ENCODE data around the gene NFIC. TPM values are rescaled to one million over a fixed set of nuclear protein-coding genes. Genes with fewer than 3 reads are reported as not detected.

NFIC gene
- total and polyA plus RNA-seq, 2 experiments from 2014 or later = 7.8 to 20.9 TPM

GRCh38 chr19:3462991-3463713 is 96.8 kb downstream of the NFIC start:
- H3K4me3 ChIP-seq = no peak overlapping the region
- peak; percentile 40 for DNase-seq (ENCODE audit: low spot score)
- H3K4me2 ChIP-seq = peak overlapping the region; percentile 73
- no peaks in the 10 kb centered on the region for H3K79me2 ChIP-seq
- no peaks in the 10 kb centered on the region for H3K9me3 ChIP-seq (ENCODE audit: low read depth)
- TF ChIP-seq EZH2phosphoT487 (IDR thresholded peaks at IDR 0.05; ENCODE audit: low read depth, severe bottlenecking, unreplicated experiment) = no peak
- TF ChIP-seq EZH2 (IDR thresholded peaks at IDR 0.05; ENCODE audit: borderline replicate concordance) = no peak
- TF ChIP-seq CTCF (IDR thresholded peaks at IDR 0.05; ENCODE audit: poor library complexity) = no peak
- no peak overlapping the region for H2AFZ ChIP-seq
- H3K27me3 ChIP-seq = peaks cover 23% of the 10 kb centered on the region
- H3K4me1 ChIP-seq (ENCODE audit: insufficient read depth) = peaks cover 37% of the 10 kb centered on the region
- H3K27ac ChIP-seq = no peak overlapping the region
- H3K9me2 ChIP-seq (replicated peaks; ENCODE audit: insufficient read depth) = no peaks in the 10 kb centered on the region
- 28% methylated on average over 23 of the region's 58 CpGs for WGBS (ENCODE audit: low lambda C conversion rate, missing lambda C conversion rate)
- no peaks in the 10 kb centered on the region for H3K36me3 ChIP-seq (replicated peaks; ENCODE audit: insufficient read depth, low read depth)
- H4K20me1 ChIP-seq (ENCODE audit: insufficient read depth, poor library complexity, severe bottlenecking) = no peaks in the 10 kb centered on the region

- Histone ChIP-seq H3K9me3 (ENCODE audit: low read depth) (no peaks in the 10 kb centered on the region), H3K27ac (no peak overlapping the region), H3K4me3 (no peak overlapping the region), H2AFZ (no peak overlapping the region), H4K20me1 (ENCODE audit: insufficient read depth, poor library complexity, severe bottlenecking) (no peaks in the 10 kb centered on the region), H3K9me2 (replicated peaks; ENCODE audit: insufficient read depth) (no peaks in the 10 kb centered on the region), H3K79me2 (no peaks in the 10 kb centered on the region), H3K36me3 (replicated peaks; ENCODE audit: insufficient read depth, low read depth) (no peaks in the 10 kb centered on the region), H3K4me1 (ENCODE audit: insufficient read depth) (peaks cover 30% of the 10 kb centered on the region), H3K4me2 (peak overlapping the region; percentile 73), H3K27me3 (peaks cover 23% of the 10 kb centered on the region)
- WGBS (ENCODE audit: low lambda C conversion rate, missing lambda C conversion rate) = 18% methylated on average over 12 of the region's 57 CpGs
- TF ChIP-seq EZH2 (IDR thresholded peaks at IDR 0.05; ENCODE audit: borderline replicate concordance) (peak; percentile 71), EZH2phosphoT487 (IDR thresholded peaks at IDR 0.05; ENCODE audit: low read depth, severe bottlenecking, unreplicated experiment) (peak; percentile 50), CTCF (IDR thresholded peaks at IDR 0.05; ENCODE audit: poor library complexity) (no peak)
- DNase-seq (ENCODE audit: low spot score) = no peak
These were observed 97.6 kb downstream of the NFIC start for GRCh38 chr19:3463714-3464586.

GRCh38 chr19:3464587-3465235 is 98.3 kb downstream of the NFIC start:
- peaks cover 24% of the 10 kb centered on the region for H3K4me1 ChIP-seq (ENCODE audit: insufficient read depth)
- H4K20me1 ChIP-seq (ENCODE audit: insufficient read depth, poor library complexity, severe bottlenecking) = no peaks in the 10 kb centered on the region
- 26% methylated on average over 19 of the region's 31 CpGs for WGBS (ENCODE audit: low lambda C conversion rate, missing lambda C conversion rate)
- no peak overlapping the region for H3K4me2 ChIP-seq
- no peak overlapping the region for H3K27ac ChIP-seq
- no peaks in the 10 kb centered on the region for H3K9me2 ChIP-seq (replicated peaks; ENCODE audit: insufficient read depth)
- no peaks in the 10 kb centered on the region for H3K79me2 ChIP-seq
- no peak overlapping the region for H2AFZ ChIP-seq
- TF ChIP-seq EZH2 (IDR thresholded peaks at IDR 0.05; ENCODE audit: borderline replicate concordance) (no peak), EZH2phosphoT487 (IDR thresholded peaks at IDR 0.05; ENCODE audit: low read depth, severe bottlenecking, unreplicated experiment) (no peak), CTCF (IDR thresholded peaks at IDR 0.05; ENCODE audit: poor library complexity) (no peak)
- no peaks in the 10 kb centered on the region for H3K36me3 ChIP-seq (replicated peaks; ENCODE audit: insufficient read depth, low read depth)
- H3K27me3 ChIP-seq = peaks cover 23% of the 10 kb centered on the region
- DNase-seq (ENCODE audit: low spot score) = no peak
- H3K9me3 ChIP-seq (ENCODE audit: low read depth) = no peaks in the 10 kb centered on the region
- no peak overlapping the region for H3K4me3 ChIP-seq
